Measurements from ENCODE around the gene TCF3.

The TCF3 gene

GRCh38 chr19:1567116-1567847, 85.1 kb downstream of the TCF3 start:
- Histone ChIP-seq H3K9me3 (ENCODE audit: control insufficient read depth in 5 of 5, low read length in 5 of 5) (no peaks in the 10 kb centered on the region), H3K36me3 (ENCODE audit: control insufficient read depth in 5 of 5, insufficient read depth in 5 of 5, low read length in 5 of 5) (no peaks in the 10 kb centered on the region), H3K27me3 (ENCODE audit: control insufficient read depth in 5 of 5, insufficient read depth in 4 of 5, low read length in 5 of 5) (no peaks in the 10 kb centered on the region), H3K27ac (ENCODE audit: low read depth, low read length) (no peak overlapping the region), H3K4me3 (ENCODE audit: low read depth in 1 of 5, low read length in 5 of 5) (peak overlapping the region in 4 of 5 donors; percentile 69 to 77 (median 70)), H3K9ac (ENCODE audit: low read length in 5 of 5) (peak overlapping the region in 2 of 5 donors; percentile 51 to 62), H3K4me1 (ENCODE audit: control insufficient read depth in 5 of 5, insufficient read depth in 5 of 5, low read length in 5 of 5) (peaks cover 0 to 20% (median 15%) of the 10 kb centered on the region in 5 donors)

- Histone ChIP-seq H3K9ac (ENCODE audit: low read length in 5 of 5) (peak overlapping the region in 4 of 5 donors; percentile 42 to 68 (median 56)), H3K27ac (ENCODE audit: low read depth, low read length) (no peak overlapping the region), H3K36me3 (ENCODE audit: control insufficient read depth in 5 of 5, insufficient read depth in 5 of 5, low read length in 5 of 5) (no peaks in the 10 kb centered on the region), H3K9me3 (ENCODE audit: control insufficient read depth in 5 of 5, low read length in 5 of 5) (no peaks in the 10 kb centered on the region), H3K4me1 (ENCODE audit: control insufficient read depth in 5 of 5, insufficient read depth in 5 of 5, low read length in 5 of 5) (peaks cover 0 to 20% (median 15%) of the 10 kb centered on the region in 5 donors), H3K4me3 (ENCODE audit: low read depth in 1 of 5, low read length in 5 of 5) (peak overlapping the region in 4 of 5 donors; percentile 69 to 77 (median 70)), H3K27me3 (ENCODE audit: control insufficient read depth in 5 of 5, insufficient read depth in 4 of 5, low read length in 5 of 5) (no peaks in the 10 kb centered on the region)
These were observed 85.9 kb downstream of the TCF3 start for GRCh38 chr19:1566392-1567115.

- Histone ChIP-seq H3K9me3 (ENCODE audit: control insufficient read depth in 5 of 5, low read length in 5 of 5) (no peaks in the 10 kb centered on the region), H3K4me3 (ENCODE audit: low read depth in 1 of 5, low read length in 5 of 5) (no peak overlapping the region), H3K4me1 (ENCODE audit: control insufficient read depth in 5 of 5, insufficient read depth in 5 of 5, low read length in 5 of 5) (peaks cover 0 to 28% (median 23%) of the 10 kb centered on the region in 5 donors), H3K27ac (ENCODE audit: low read depth, low read length) (no peak overlapping the region), H3K27me3 (ENCODE audit: control insufficient read depth in 5 of 5, insufficient read depth in 4 of 5, low read length in 5 of 5) (no peaks in the 10 kb centered on the region), H3K9ac (ENCODE audit: low read length in 5 of 5) (no peak overlapping the region), H3K36me3 (ENCODE audit: control insufficient read depth in 5 of 5, insufficient read depth in 5 of 5, low read length in 5 of 5) (no peaks in the 10 kb centered on the region)
These were observed 89.2 kb downstream of the TCF3 start for GRCh38 chr19:1563251-1563650.

DNA sequence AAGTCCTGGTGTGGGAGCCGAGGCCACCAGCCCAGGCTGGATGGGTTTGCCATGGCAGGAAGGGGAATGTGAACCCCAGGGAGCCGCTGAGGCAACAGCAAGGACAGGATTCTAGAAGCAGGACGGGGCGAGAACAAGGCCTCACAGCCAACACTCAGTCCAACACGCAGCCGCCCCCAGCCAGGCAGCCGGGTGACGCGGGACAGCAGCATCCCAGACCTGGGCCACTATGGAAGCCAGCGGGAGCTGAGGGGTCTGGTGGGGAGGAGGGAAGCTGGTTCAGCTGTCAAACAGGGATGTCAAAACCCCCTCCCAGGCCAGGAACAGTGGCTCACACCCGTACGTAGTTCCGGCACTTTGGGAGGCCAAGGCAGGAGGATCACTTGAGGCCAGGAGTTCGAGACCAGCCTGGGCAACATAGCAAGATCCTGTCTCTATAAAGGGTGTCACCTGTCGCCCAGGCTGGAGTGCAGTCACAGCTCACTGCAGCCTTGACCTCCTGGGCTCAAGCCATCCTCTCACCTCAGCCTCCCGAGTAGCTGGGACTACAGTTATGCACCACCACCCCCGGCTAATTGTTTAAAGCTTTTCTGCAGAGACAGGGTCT, 91.1 kb downstream of the TCF3 start:
- peaks cover 0 to 6% (median 4%) of the 10 kb centered on the region in 5 donors for H3K36me3 ChIP-seq (ENCODE audit: control insufficient read depth in 5 of 5, insufficient read depth in 5 of 5, low read length in 5 of 5)
- peak overlapping the region in 1 of 5 donors; percentile 68 for H3K9ac ChIP-seq (ENCODE audit: low read length in 5 of 5)
- H3K9me3 ChIP-seq (ENCODE audit: control insufficient read depth in 5 of 5, low read length in 5 of 5) = no peaks in the 10 kb centered on the region
- no peaks in the 10 kb centered on the region for H3K27me3 ChIP-seq (ENCODE audit: control insufficient read depth in 5 of 5, insufficient read depth in 4 of 5, low read length in 5 of 5)
- peaks cover 0 to 22% (median 21%) of the 10 kb centered on the region in 5 donors for H3K4me1 ChIP-seq (ENCODE audit: control insufficient read depth in 5 of 5, insufficient read depth in 5 of 5, low read length in 5 of 5)
- H3K4me3 ChIP-seq (ENCODE audit: low read depth in 1 of 5, low read length in 5 of 5) = peak overlapping the region in 1 of 5 donors; percentile 6
- H3K27ac ChIP-seq (ENCODE audit: low read depth, low read length) = no peak overlapping the region

DNA sequence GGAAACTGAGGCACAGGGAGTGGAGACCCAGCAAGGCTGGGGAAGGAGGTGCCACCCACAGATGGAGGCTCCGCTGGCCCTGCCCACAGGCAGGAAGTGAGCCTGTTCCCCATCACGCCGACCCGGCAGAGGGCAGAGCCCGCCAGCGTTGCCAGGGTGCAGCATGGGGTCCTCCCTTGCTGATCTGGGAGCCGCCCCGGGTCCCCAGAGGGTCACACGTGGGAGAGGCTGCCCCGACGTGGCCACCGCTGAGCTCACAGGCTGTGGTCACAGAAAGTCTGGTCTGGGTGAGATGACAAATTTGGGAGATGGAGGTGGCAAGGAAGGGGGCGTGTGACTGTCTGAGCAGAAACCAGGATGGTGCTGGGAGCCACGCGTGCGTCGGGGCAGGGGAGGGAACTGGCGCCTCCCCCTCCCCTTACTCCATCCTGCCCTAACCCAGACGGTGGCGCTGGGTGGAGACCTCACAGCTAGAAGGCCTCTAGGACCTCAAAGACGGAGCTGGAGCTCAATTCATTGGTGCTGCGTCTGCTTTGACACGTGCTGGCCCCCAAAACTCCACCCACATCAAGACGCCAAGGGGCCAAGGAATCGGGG, 92.0 kb downstream of the TCF3 start:
- Histone ChIP-seq H3K4me3 (ENCODE audit: low read depth in 1 of 5, low read length in 5 of 5) (no peak overlapping the region), H3K9me3 (ENCODE audit: control insufficient read depth in 5 of 5, low read length in 5 of 5) (no peaks in the 10 kb centered on the region), H3K4me1 (ENCODE audit: control insufficient read depth in 5 of 5, insufficient read depth in 5 of 5, low read length in 5 of 5) (peaks cover 0 to 14% (median 13%) of the 10 kb centered on the region in 5 donors), H3K27me3 (ENCODE audit: control insufficient read depth in 5 of 5, insufficient read depth in 4 of 5, low read length in 5 of 5) (no peaks in the 10 kb centered on the region), H3K9ac (ENCODE audit: low read length in 5 of 5) (peak overlapping the region in 2 of 5 donors; percentile 35 to 68), H3K27ac (ENCODE audit: low read depth, low read length) (no peak overlapping the region), H3K36me3 (ENCODE audit: control insufficient read depth in 5 of 5, insufficient read depth in 5 of 5, low read length in 5 of 5) (peaks cover 0 to 12% (median 6%) of the 10 kb centered on the region in 5 donors)
